H9 (cell line): ENCODE data around the gene BUB1. TPM values are rescaled to one million over a fixed set of nuclear protein-coding genes. Genes with fewer than 3 reads are reported as not detected.

Experiments
- DNase-seq: peaks from one replicate; pipeline ENCODE4 v3.0.0-alpha.2; 2017
- H2AFZ ChIP-seq: one replicate; pipeline ENCODE4 v1.6.1; 2013; ENCODE audit warnings: mild to moderate bottlenecking, low read length, control low read depth, moderate library complexity
- H2AK5ac ChIP-seq: 2 replicates; pipeline ENCODE4 v1.6.1; 2013; ENCODE audit warnings: low read length, control low read depth, mixed read lengths; ENCODE audit not compliant: insufficient read length
- H2BK120ac ChIP-seq: one replicate; pipeline ENCODE4 v1.6.1; 2013; ENCODE audit warnings: low read depth, mild to moderate bottlenecking, low read length, control low read depth, inconsistent platforms; ENCODE audit not compliant: poor library complexity, severe bottlenecking
- H2BK12ac ChIP-seq: 2 replicates; pipeline ENCODE4 v1.6.1; 2013; ENCODE audit warnings: low read length, control low read depth, mixed read lengths, low read depth; ENCODE audit not compliant: insufficient read length
- H2BK15ac ChIP-seq: 2 replicates; pipeline ENCODE4 v1.6.1; 2013; ENCODE audit warnings: low read depth, low read length, control low read depth
- H2BK20ac ChIP-seq: one replicate; pipeline ENCODE4 v1.6.1; 2013; ENCODE audit warnings: low read depth, mild to moderate bottlenecking, low read length, control low read depth, inconsistent platforms; ENCODE audit not compliant: poor library complexity, severe bottlenecking
- H2BK5ac ChIP-seq: 2 replicates; pipeline ENCODE4 v1.6.1; 2013; ENCODE audit warnings: low read length, control low read depth, mixed read lengths; ENCODE audit not compliant: insufficient read length
- H3K14ac ChIP-seq: 2 replicates; pipeline ENCODE4 v1.6.1; 2013; ENCODE audit warnings: low read length, control low read depth; ENCODE audit not compliant: insufficient read depth
- H3K18ac ChIP-seq: 2 replicates; pipeline ENCODE4 v1.6.1; 2013; ENCODE audit warnings: low read depth, mild to moderate bottlenecking, mixed read lengths, low read length, control low read depth; ENCODE audit not compliant: insufficient read length
- H3K23ac ChIP-seq: 2 replicates; pipeline ENCODE4 v1.6.1; 2013; ENCODE audit warnings: low read length, control low read depth, mixed read lengths, low read depth; ENCODE audit not compliant: insufficient read length
- H3K23me2 ChIP-seq: 2 replicates; pipeline ENCODE4 v1.6.1; 2013; ENCODE audit warnings: low read depth, mild to moderate bottlenecking, mixed read lengths, low read length, control low read depth; ENCODE audit not compliant: insufficient read length, poor library complexity, severe bottlenecking
- H3K27ac ChIP-seq: 2 replicates; pipeline ENCODE4 v1.5.1; 2013; ENCODE audit warnings: low read length, control low read depth, mixed read lengths, low read depth; ENCODE audit not compliant: insufficient read length
- H3K27me3 ChIP-seq: 2 replicates; pipeline ENCODE4 v1.6.1; 2013; ENCODE audit warnings: low read length, control low read depth, inconsistent platforms; ENCODE audit not compliant: insufficient read depth
- H3K4ac ChIP-seq: 2 replicates; pipeline ENCODE4 v1.6.1; 2013; ENCODE audit warnings: low read depth, mild to moderate bottlenecking, control low read depth, inconsistent platforms, low read length, moderate library complexity
- H3K4me1 ChIP-seq: 2 replicates; pipeline ENCODE4 v1.6.1; 2013; ENCODE audit warnings: low read length, control low read depth, inconsistent platforms; ENCODE audit not compliant: insufficient read depth
- H3K4me2 ChIP-seq: 2 replicates; pipeline ENCODE4 v1.6.1; 2013; ENCODE audit warnings: low read length, control low read depth, mixed read lengths; ENCODE audit not compliant: insufficient read length, insufficient read depth
- H3K56ac ChIP-seq: 2 replicates; pipeline ENCODE4 v1.6.1; 2013; ENCODE audit warnings: low read depth, mild to moderate bottlenecking, mixed read lengths, low read length, control low read depth; ENCODE audit not compliant: insufficient read length
- H3K79me1 ChIP-seq: 2 replicates; pipeline ENCODE4 v1.6.1; 2013; ENCODE audit warnings: low read depth, mild to moderate bottlenecking, moderate library complexity, low read length, control low read depth, inconsistent platforms; ENCODE audit not compliant: insufficient read depth, poor library complexity, severe bottlenecking
- H3K79me2 ChIP-seq: 2 replicates; pipeline ENCODE4 v1.6.1; 2013; ENCODE audit warnings: low read length, control low read depth, inconsistent platforms; ENCODE audit not compliant: insufficient read depth
- H3K9ac ChIP-seq: 2 replicates; pipeline ENCODE4 v1.6.1; 2013; ENCODE audit warnings: low read length, control low read depth, mixed read lengths; ENCODE audit not compliant: insufficient read length; ENCODE audit errors: extremely low read depth
- H3K9me3 ChIP-seq: one replicate; pipeline ENCODE4 v1.6.1; 2013; ENCODE audit warnings: low read depth, low read length, inconsistent platforms; ENCODE audit not compliant: control insufficient read depth
- H3T11ph ChIP-seq: one replicate; pipeline ENCODE4 v1.6.1; 2013; ENCODE audit warnings: mild to moderate bottlenecking, low read length, control low read depth, inconsistent platforms
- H4K20me1 ChIP-seq: one replicate; pipeline ENCODE4 v1.6.1; 2013; ENCODE audit not compliant: control insufficient read depth, insufficient read length, insufficient read depth
- H4K5ac ChIP-seq: 2 replicates; pipeline ENCODE4 v1.6.1; 2013; ENCODE audit warnings: low read depth, mild to moderate bottlenecking, mixed read lengths, low read length, control low read depth; ENCODE audit not compliant: insufficient read length
- H4K8ac ChIP-seq: replicated peaks from 2 replicates; pipeline ENCODE4 v1.6.1; 2013; ENCODE audit warnings: low read length, control low read depth, mixed read lengths, low read depth; ENCODE audit not compliant: insufficient read length
- H4K91ac ChIP-seq: 2 replicates; pipeline ENCODE4 v1.6.1; 2013; ENCODE audit warnings: low read depth, mild to moderate bottlenecking, moderate library complexity, mixed read lengths, low read length, control low read depth; ENCODE audit not compliant: insufficient read length
- H3K27ac Mint-ChIP-seq, 3 experiments: 2 replicates in 2 of 3; 3 replicates in 1 of 3; pipeline ENCODE4 v1.8.0; 2020 to 2021; ENCODE audit warnings: mixed read lengths in 3 of 3, mild to moderate bottlenecking in 1 of 3, moderate library complexity in 1 of 3
- H3K27me3 Mint-ChIP-seq: 2 replicates; pipeline ENCODE4 v1.8.0; 2021; ENCODE audit warnings: low read depth, mild to moderate bottlenecking, moderate library complexity, mixed read lengths
- H3K36me3 Mint-ChIP-seq, 3 experiments: 2 replicates in 2 of 3; 3 replicates in 1 of 3; pipeline ENCODE4 v1.8.0; 2020 to 2021; ENCODE audit warnings: low read depth in 3 of 3, mixed read lengths in 3 of 3; ENCODE audit not compliant: insufficient read depth in 1 of 3
- H3K4me1 Mint-ChIP-seq, 2 experiments: 2 replicates each; pipeline ENCODE4 v1.8.0; 2020; ENCODE audit warnings: mixed read lengths in 2 of 2
- H3K4me3 Mint-ChIP-seq, 2 experiments: 2 replicates in 1 of 2; 3 replicates in 1 of 2; pipeline ENCODE4 v1.8.0; 2020 to 2021; ENCODE audit warnings: mild to moderate bottlenecking in 2 of 2, mixed read lengths in 2 of 2, moderate library complexity in 1 of 2
- H3K9me3 Mint-ChIP-seq, 2 experiments: 2 replicates in 1 of 2; 3 replicates in 1 of 2; pipeline ENCODE4 v1.8.0; 2020; ENCODE audit warnings: mild to moderate bottlenecking in 2 of 2, mixed read lengths in 2 of 2, moderate library complexity in 1 of 2
- WGBS: extraction: QIAGEN DNeasy Blood & Tissue Kit; methylation state at CpG from one replicate; pipeline ENCODE4 v1.1.7; 2013; ENCODE audit warnings: missing lambda C conversion rate, low lambda C conversion rate, mixed read lengths; ENCODE audit not compliant: insufficient read length; ENCODE audit errors: extremely low coverage; 5-methylcytosine and 5-hydroxymethylcytosine counted together
- total RNA-seq: library from RNA; stranded (reverse); gene quantifications from 2 replicates; pipeline ENCODE4 v1.2.1, GENCODE V29; 2021
- TF ChIP-seq, protein P1 (sequence below): fragments of 200-600 bp; sonication (generic); conservative IDR thresholded peaks from 3 replicates; pipeline ENCODE4 v1.8.0; 2021; ENCODE audit warnings: antibody characterized with exemption, mild to moderate bottlenecking

Gene BUB1
- total RNA-seq, 1 experiment from 2014 or later, result 144 TPM

DNA sequence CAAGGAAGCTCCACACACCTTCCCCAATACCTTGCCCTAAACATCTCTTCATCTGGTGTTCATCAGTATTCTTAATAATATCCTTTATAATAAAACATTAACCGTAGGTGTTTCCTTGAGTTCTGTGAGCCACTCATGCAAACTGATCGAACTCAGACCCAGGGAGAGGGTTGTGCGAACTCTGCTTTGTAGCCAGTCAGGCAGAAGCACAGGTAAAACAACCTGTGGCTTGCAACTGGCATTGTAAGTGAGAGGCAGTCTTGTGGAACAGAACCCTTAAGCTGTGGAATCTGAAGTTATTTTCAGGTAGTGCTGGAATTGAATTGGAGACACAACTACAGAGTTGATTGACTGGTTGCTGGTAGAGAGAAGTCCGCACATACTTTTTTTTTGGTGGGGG lies 4.7 kb downstream of the BUB1 start:
- H2AFZ ChIP-seq, result no peak overlapping the region
- no peak overlapping the region for H3K18ac ChIP-seq
- no peak overlapping the region for H3K4ac ChIP-seq
- H4K5ac ChIP-seq, result no peak overlapping the region
- no peak overlapping the region for H3T11ph ChIP-seq
- no peak overlapping the region for H2BK20ac ChIP-seq
- Mint-ChIP-seq H3K27me3 (no peaks in the 10 kb centered on the region), H3K27ac (peak overlapping the region in 2 of 3 experiments; percentile 66 to 74; a peak in 4 of 7 replicates), H3K36me3 (peaks cover 53 to 75% (median 74%) of the 10 kb centered on the region in 3 experiments), H3K4me1 (peaks cover 21 to 22% of the 10 kb centered on the region in 2 experiments), H3K4me3 (no peak overlapping the region), H3K9me3 (no peaks in the 10 kb centered on the region; a peak in 1 of 5 replicates)
- peaks cover under 1% of the 10 kb centered on the region for H3K23me2 ChIP-seq
- H2BK15ac ChIP-seq, result no peak overlapping the region
- no peak overlapping the region for H4K8ac ChIP-seq
- H2BK12ac ChIP-seq, result no peak overlapping the region
- H3K9ac ChIP-seq, result no peak overlapping the region
- no peaks in the 10 kb centered on the region for H4K20me1 ChIP-seq
- no peak overlapping the region for H3K14ac ChIP-seq
- H3K23ac ChIP-seq, result no peak overlapping the region
- H2BK120ac ChIP-seq, result no peak overlapping the region
- H3K4me2 ChIP-seq, result no peak overlapping the region
- no CpG with 5 or more reads among the region's 4 CpGs for WGBS
- no peak overlapping the region for H4K91ac ChIP-seq
- H3K27me3 ChIP-seq, result no peaks in the 10 kb centered on the region
- no peak overlapping the region for H2AK5ac ChIP-seq
- H3K27ac ChIP-seq, result no peak overlapping the region
- peaks cover 23% of the 10 kb centered on the region for H3K79me2 ChIP-seq
- H3K79me1 ChIP-seq, result peaks cover 15% of the 10 kb centered on the region
- peaks cover 5% of the 10 kb centered on the region; the same call in 1 of the 2 replicates for H3K4me1 ChIP-seq
- H3K9me3 ChIP-seq, result no peaks in the 10 kb centered on the region
- no peak overlapping the region for H2BK5ac ChIP-seq
- TF ChIP-seq, protein P1, sequence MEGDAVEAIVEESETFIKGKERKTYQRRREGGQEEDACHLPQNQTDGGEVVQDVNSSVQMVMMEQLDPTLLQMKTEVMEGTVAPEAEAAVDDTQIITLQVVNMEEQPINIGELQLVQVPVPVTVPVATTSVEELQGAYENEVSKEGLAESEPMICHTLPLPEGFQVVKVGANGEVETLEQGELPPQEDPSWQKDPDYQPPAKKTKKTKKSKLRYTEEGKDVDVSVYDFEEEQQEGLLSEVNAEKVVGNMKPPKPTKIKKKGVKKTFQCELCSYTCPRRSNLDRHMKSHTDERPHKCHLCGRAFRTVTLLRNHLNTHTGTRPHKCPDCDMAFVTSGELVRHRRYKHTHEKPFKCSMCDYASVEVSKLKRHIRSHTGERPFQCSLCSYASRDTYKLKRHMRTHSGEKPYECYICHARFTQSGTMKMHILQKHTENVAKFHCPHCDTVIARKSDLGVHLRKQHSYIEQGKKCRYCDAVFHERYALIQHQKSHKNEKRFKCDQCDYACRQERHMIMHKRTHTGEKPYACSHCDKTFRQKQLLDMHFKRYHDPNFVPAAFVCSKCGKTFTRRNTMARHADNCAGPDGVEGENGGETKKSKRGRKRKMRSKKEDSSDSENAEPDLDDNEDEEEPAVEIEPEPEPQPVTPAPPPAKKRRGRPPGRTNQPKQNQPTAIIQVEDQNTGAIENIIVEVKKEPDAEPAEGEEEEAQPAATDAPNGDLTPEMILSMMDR, result no peak
- no peak for DNase-seq
- no peak overlapping the region for H3K56ac ChIP-seq
